ENCODE results near the gene ITPR1.

The ITPR1 gene

DNA sequence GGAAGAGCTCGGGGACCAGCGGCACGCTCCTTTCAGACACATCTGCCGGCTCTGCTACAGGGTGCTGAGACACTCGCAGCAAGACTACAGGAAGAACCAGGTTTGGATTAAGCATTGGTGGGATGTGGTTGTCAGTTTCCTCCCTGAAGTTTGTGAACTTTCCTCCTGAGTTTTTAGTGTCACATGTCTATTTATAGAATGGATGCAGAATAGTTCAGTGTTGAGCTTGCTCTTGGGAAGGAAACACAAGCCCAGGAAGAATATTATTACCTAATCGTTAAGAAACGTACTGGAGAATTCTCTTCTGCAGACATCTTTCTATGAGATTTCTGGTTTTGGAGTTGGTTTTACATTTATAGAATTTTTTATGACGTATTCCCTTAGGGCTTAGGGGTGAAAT is 172.0 kb downstream of the ITPR1 start:
- no peak for ATAC-seq

GRCh38 chr3:4666071-4666470 is 172.9 kb downstream of the ITPR1 start:
- peaks cover 86% of the 10 kb centered on the region for H3K36me3 Mint-ChIP-seq
- H3K27ac Mint-ChIP-seq: no peak overlapping the region
- H3K9me3 Mint-ChIP-seq: no peaks in the 10 kb centered on the region
- no peak for DNase-seq (ENCODE audit: low spot score in 2 of 2)
- no peaks in the 10 kb centered on the region for H3K4me1 Mint-ChIP-seq
- no peak for ATAC-seq
- H3K4me3 Mint-ChIP-seq: no peak overlapping the region

More for the DNA sequence above, 172.0 kb downstream of the ITPR1 start:
- no peak for DNase-seq (ENCODE audit: low spot score in 2 of 2)
- Mint-ChIP-seq H3K27ac (no peak overlapping the region), H3K9me3 (no peaks in the 10 kb centered on the region), H3K4me1 (no peaks in the 10 kb centered on the region), H3K4me3 (no peak overlapping the region), H3K36me3 (peaks cover 77% of the 10 kb centered on the region)

DNA sequence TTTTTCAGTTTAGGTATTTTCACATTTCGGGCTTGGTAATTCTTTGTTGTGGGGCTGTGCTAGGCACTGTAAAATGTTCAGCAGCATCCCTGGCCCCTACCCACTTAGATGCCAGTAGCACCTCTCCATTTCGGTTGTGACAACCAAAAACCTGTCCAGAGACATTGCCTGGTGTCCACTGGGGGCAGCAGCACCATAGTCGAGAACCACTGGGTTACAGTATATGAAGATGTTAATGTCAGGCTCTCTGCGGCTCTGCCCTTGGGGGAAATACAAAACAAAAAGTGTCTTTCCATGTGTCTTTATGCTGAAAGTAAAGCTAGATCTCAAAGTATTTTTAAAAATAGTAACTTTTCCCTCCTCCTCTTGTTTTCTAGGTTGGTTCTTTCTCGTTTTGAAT is 177.2 kb downstream of the ITPR1 start:
- ATAC-seq (no peak), DNase-seq (ENCODE audit: low spot score in 2 of 2) (no peak)
- no peaks in the 10 kb centered on the region for H3K9me3 Mint-ChIP-seq
- H3K27ac Mint-ChIP-seq: peak overlapping the region; percentile 57
- no peak overlapping the region for H3K4me3 Mint-ChIP-seq
- H3K4me1 Mint-ChIP-seq: no peaks in the 10 kb centered on the region
- peaks cover 88% of the 10 kb centered on the region for H3K36me3 Mint-ChIP-seq

DNA sequence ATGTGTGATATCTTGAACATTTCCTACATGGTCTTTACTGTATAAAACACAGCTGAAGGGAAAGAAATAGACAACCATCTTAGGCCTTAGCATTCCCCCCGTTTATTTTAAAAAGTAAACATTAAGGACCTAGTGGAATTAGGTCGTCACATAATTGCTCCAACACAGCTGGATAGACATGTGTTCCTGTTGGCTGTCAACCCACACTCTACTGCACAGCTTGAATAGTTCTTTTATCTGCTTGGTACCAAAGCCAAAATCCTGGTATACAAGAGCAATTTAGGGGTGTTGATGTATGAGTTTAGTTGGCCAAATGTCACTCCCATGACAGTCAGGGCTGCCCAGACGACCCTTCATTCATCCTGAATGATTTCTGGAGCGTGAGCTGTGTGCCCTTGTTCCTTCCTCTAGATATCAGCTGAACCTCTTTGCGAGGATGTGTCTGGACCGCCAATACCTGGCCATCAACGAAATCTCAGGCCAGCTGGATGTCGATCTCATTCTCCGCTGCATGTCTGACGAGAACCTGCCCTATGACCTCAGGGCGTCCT is 179.7 kb downstream of the ITPR1 start:
- ATAC-seq (no peak), DNase-seq (ENCODE audit: low spot score in 2 of 2) (no peak)
- H3K4me3 Mint-ChIP-seq: no peak overlapping the region
- H3K36me3 Mint-ChIP-seq: peaks cover 77% of the 10 kb centered on the region
- no peak overlapping the region for H3K27ac Mint-ChIP-seq
- H3K4me1 Mint-ChIP-seq: no peaks in the 10 kb centered on the region
- no peaks in the 10 kb centered on the region for H3K9me3 Mint-ChIP-seq

GRCh38 chr3:4674216-4674615 is 181.1 kb downstream of the ITPR1 start:
- ATAC-seq (no peak), DNase-seq (ENCODE audit: low spot score in 2 of 2) (no peak)
- Mint-ChIP-seq H3K27ac (no peak overlapping the region), H3K9me3 (no peaks in the 10 kb centered on the region), H3K36me3 (peaks cover 74% of the 10 kb centered on the region), H3K4me1 (no peaks in the 10 kb centered on the region), H3K4me3 (no peak overlapping the region)

DNA sequence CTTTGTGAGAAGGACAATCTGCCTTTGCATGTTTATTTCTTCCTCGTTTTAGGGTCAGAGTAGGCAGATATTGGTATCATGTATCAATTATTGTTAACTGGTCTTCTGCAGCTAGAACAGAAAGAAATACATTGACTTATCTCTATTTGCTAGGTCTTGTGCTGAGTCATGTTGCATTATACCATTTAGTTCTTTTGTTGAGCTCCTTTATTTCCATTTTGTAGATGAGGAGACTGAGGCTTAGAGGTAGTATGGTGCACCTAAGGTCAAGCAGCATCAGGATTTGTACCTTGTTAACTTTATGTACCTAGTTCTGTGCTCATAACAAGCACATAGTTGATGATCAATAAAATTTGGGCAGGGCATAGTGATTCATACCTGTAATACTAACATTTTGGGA is 182.6 kb downstream of the ITPR1 start:
- Mint-ChIP-seq H3K9me3 (no peaks in the 10 kb centered on the region), H3K4me3 (no peak overlapping the region), H3K4me1 (peaks cover 5% of the 10 kb centered on the region), H3K27ac (no peak overlapping the region), H3K36me3 (peaks cover 74% of the 10 kb centered on the region)
- DNase-seq (ENCODE audit: low spot score in 2 of 2): no peak
- no peak for ATAC-seq

DNA sequence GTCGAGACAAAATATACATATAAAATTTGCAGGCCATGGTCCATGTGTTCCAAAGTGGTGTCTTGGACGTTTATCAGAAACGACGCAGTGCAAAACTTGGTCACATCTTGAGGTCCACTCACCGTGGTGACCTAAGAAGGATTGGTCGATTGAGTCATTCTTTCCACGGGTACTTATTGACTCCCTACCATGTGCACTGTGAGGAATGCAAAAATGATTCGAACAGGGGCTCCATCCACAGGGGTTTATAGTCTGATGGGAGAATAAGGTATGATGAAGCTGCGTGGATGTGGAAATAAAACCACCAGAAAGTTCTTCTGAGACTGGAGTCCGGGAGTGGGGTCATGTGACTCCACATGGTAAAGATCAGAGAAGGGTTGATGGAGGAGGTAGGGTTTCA is 185.2 kb downstream of the ITPR1 start:
- H3K4me1 Mint-ChIP-seq: peaks cover 5% of the 10 kb centered on the region
- peaks cover 60% of the 10 kb centered on the region for H3K36me3 Mint-ChIP-seq
- no peaks in the 10 kb centered on the region for H3K9me3 Mint-ChIP-seq
- no peak overlapping the region for H3K27ac Mint-ChIP-seq
- H3K4me3 Mint-ChIP-seq: no peak overlapping the region
- ATAC-seq: no peak
- DNase-seq (ENCODE audit: low spot score in 2 of 2): no peak

DNA sequence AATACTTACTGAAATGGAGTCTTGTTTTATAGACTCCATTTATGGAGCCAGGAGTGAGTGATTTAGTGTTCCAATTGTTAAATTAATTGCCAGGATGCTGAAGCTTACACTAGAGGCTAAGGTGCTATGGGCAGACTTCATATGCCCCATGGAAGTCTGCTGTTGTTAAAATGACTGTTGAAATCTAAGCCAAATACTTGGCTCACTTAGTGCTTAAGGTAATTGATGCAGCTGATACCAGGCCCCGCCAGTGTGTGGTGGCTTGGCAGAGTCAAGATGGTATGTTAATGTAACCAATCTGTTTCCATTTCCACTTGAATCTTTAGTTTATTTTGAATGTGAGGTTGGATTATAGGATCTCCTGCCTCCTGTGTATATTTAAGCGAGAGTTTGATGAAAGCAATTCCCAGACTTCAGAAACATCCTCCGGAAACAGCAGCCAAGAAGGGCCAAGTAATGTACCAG is 187.1 kb downstream of the ITPR1 start:
- peaks cover 5% of the 10 kb centered on the region for H3K4me1 Mint-ChIP-seq
- no peak for DNase-seq (ENCODE audit: low spot score in 2 of 2)
- ATAC-seq: no peak
- no peak overlapping the region for H3K4me3 Mint-ChIP-seq
- no peak overlapping the region for H3K27ac Mint-ChIP-seq
- no peaks in the 10 kb centered on the region for H3K9me3 Mint-ChIP-seq
- peaks cover 56% of the 10 kb centered on the region for H3K36me3 Mint-ChIP-seq

DNA sequence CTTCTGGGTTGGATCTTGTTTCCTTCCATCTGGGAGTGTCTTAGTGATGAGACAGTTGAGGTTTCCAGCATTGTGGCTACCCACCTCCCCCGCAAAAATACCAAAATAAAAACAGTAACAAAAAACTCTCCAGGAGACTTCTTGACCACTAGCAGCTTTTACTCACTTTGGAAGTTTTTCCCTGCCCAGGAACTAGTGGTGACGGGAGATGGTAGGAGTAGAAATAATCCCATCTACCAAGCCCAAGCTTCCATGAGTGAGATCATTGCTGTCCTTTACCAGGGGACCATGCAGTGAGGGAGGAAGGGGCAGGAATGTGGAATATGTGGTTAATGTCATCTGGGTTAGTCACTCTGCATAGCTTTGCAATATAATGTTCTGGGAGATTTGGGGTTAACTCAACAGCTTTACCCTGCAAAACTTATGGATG is 187.7 kb downstream of the ITPR1 start:
- no peak overlapping the region for H3K27ac Mint-ChIP-seq
- no peak for DNase-seq (ENCODE audit: low spot score in 2 of 2)
- ATAC-seq: no peak
- peaks cover 60% of the 10 kb centered on the region for H3K36me3 Mint-ChIP-seq
- H3K9me3 Mint-ChIP-seq: no peaks in the 10 kb centered on the region
- H3K4me3 Mint-ChIP-seq: no peak overlapping the region
- H3K4me1 Mint-ChIP-seq: peaks cover 5% of the 10 kb centered on the region

- no peak overlapping the region for H3K4me3 Mint-ChIP-seq
- no peak for DNase-seq (ENCODE audit: low spot score in 2 of 2)
- ATAC-seq: no peak
- no peaks in the 10 kb centered on the region for H3K9me3 Mint-ChIP-seq
- peaks cover 5% of the 10 kb centered on the region for H3K4me1 Mint-ChIP-seq
- H3K27ac Mint-ChIP-seq: no peak overlapping the region
- peaks cover 60% of the 10 kb centered on the region for H3K36me3 Mint-ChIP-seq
Observed at GRCh38 chr3:4681301-4681700, 188.2 kb downstream of the ITPR1 start.

DNA sequence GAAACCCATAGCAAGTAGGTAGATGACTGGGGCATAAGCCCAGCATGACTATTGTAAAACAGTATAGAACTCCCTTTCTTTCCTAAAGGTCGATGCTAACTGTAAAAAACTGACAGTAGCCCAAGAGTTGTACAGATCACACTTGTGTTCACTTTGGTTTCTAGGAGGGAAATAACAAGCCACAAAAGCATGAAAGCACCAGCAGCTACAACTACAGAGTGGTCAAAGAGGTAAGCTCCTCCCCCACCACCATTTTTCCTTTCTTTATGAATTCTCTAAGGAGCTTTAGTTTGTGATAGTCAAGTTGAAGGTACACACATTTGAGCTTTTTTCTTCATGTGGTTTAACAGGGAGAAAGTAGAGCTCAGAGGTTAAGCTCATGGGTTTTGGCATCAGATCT is 191.0 kb downstream of the ITPR1 start:
- no peak for DNase-seq (ENCODE audit: low spot score in 2 of 2)
- no peak for ATAC-seq
- Mint-ChIP-seq H3K36me3 (peaks cover 63% of the 10 kb centered on the region), H3K4me1 (peaks cover 5% of the 10 kb centered on the region), H3K4me3 (no peak overlapping the region), H3K27ac (no peak overlapping the region), H3K9me3 (no peaks in the 10 kb centered on the region)

- DNase-seq (ENCODE audit: low spot score in 2 of 2): no peak
- ATAC-seq: no peak
- no peaks in the 10 kb centered on the region for H3K9me3 Mint-ChIP-seq
- peaks cover 64% of the 10 kb centered on the region for H3K36me3 Mint-ChIP-seq
- H3K4me1 Mint-ChIP-seq: no peaks in the 10 kb centered on the region
- no peak overlapping the region for H3K27ac Mint-ChIP-seq
- H3K4me3 Mint-ChIP-seq: no peak overlapping the region
Observed at GRCh38 chr3:4684976-4685375, 191.8 kb downstream of the ITPR1 start.

DNA sequence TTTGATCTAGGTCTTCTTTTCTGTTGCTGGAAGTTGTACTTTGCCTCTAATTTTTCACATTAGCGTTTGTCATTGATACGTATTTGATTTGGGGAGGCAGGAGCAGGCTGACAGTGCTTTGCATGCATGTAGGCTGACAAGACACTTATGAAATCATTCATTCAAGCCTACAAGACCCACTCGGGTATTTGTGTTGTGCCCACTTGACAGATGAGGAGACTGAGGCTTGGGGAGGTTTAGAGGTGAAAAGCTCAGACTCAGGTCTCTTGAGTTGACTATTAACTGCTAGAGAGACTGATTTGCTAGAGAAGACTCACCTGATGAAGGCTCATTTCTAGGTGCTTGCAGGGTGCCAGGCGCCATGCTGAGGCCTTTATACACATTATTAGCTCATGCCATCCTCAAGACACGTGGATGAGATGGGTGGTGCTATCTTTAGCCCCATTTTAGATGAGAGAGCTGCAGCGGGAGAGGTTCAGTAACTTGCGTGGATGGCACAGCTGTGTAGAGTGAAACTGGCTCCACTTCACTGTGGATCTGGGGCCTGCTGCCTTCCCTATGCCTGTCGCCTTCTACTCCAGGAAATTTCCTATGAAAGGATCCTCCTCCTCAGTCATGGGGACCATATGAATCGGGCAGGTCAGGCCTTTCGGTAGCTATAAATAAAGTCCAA is 192.7 kb downstream of the ITPR1 start:
- Mint-ChIP-seq H3K4me1 (no peaks in the 10 kb centered on the region), H3K27ac (no peak overlapping the region), H3K36me3 (peaks cover 58% of the 10 kb centered on the region), H3K9me3 (no peaks in the 10 kb centered on the region), H3K4me3 (no peak overlapping the region)
- ATAC-seq (no peak), DNase-seq (ENCODE audit: low spot score in 2 of 2) (no peak)

GRCh38 chr3:4686619-4687018 is 193.5 kb downstream of the ITPR1 start:
- Mint-ChIP-seq H3K36me3 (peaks cover 60% of the 10 kb centered on the region), H3K4me1 (no peaks in the 10 kb centered on the region), H3K4me3 (no peak overlapping the region), H3K9me3 (no peaks in the 10 kb centered on the region), H3K27ac (no peak overlapping the region)
- ATAC-seq (no peak), DNase-seq (ENCODE audit: low spot score in 2 of 2) (no peak)

GRCh38 chr3:4687167-4687566 is 194.0 kb downstream of the ITPR1 start:
- Mint-ChIP-seq H3K9me3 (no peaks in the 10 kb centered on the region), H3K4me1 (no peaks in the 10 kb centered on the region), H3K36me3 (peaks cover 65% of the 10 kb centered on the region), H3K27ac (no peak overlapping the region), H3K4me3 (no peak overlapping the region)
- ATAC-seq (no peak), DNase-seq (ENCODE audit: low spot score in 2 of 2) (no peak)

DNA sequence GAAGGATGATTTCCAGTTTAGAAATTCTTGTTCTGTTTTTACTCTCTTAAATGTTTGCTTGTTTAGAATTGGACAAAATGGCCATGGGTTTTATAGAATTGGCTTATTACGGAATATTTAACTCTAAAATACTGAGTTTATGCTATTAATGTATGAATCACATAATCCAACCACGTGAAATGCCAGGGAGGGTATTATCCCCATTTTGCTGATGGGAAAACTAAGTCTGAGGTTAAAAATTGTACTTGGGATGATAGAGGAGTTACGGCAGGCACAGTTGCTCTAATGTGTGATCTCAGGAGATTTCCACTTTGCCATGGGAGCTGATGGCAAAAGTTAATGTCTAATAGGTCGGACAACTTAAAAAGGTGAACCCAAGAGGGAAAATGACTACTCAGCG is 194.4 kb downstream of the ITPR1 start:
- no peaks in the 10 kb centered on the region for H3K4me1 Mint-ChIP-seq
- H3K9me3 Mint-ChIP-seq: no peaks in the 10 kb centered on the region
- peaks cover 69% of the 10 kb centered on the region for H3K36me3 Mint-ChIP-seq
- H3K4me3 Mint-ChIP-seq: no peak overlapping the region
- no peak for DNase-seq (ENCODE audit: low spot score in 2 of 2)
- H3K27ac Mint-ChIP-seq: no peak overlapping the region
- no peak for ATAC-seq
